PC-9 (cell line): Measurements from ENCODE around the gene MACROD2.

ENCODE experiments used
- EZH2 ChIP-seq: fragments of 200-600 bp; sonication (generic); IDR thresholded peaks from 2 replicates; pipeline ENCODE4 v1.8.0; 2017; ENCODE audit warnings: antibody characterized with exemption, low read depth
- TF ChIP-seq, protein P1 (sequence below): fragments of 200-600 bp; sonication (generic); conservative IDR thresholded peaks from 2 replicates; pipeline ENCODE4 v1.6.1; 2017; ENCODE audit warnings: mixed run types, antibody characterized with exemption, mild to moderate bottlenecking, moderate library complexity

DNA sequence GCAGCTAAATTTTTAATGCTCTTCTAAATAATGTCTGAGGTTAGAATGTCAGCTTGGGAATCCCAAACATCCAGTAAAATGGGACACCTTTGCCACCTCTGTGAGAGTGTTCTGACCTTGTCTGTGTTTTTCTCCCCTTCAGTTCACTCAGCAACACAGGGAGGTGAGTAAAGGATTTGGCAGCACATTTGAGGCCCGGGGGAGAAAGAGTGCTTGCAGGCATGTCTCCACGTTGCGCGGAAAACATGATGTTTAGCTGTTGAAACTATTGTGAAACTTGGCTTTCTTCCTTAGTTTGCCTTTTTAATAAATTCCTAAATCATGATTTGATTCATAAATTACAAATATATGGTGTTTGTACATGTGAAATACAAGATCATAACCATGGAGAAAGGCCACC lies 1049.9 kb downstream of the MACROD2 start:
- TF ChIP-seq, protein P1, sequence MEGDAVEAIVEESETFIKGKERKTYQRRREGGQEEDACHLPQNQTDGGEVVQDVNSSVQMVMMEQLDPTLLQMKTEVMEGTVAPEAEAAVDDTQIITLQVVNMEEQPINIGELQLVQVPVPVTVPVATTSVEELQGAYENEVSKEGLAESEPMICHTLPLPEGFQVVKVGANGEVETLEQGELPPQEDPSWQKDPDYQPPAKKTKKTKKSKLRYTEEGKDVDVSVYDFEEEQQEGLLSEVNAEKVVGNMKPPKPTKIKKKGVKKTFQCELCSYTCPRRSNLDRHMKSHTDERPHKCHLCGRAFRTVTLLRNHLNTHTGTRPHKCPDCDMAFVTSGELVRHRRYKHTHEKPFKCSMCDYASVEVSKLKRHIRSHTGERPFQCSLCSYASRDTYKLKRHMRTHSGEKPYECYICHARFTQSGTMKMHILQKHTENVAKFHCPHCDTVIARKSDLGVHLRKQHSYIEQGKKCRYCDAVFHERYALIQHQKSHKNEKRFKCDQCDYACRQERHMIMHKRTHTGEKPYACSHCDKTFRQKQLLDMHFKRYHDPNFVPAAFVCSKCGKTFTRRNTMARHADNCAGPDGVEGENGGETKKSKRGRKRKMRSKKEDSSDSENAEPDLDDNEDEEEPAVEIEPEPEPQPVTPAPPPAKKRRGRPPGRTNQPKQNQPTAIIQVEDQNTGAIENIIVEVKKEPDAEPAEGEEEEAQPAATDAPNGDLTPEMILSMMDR = no peak
- no peak for TF ChIP-seq EZH2
